ENCODE measurements around the gene RABEP1.
"Not testable (repeated sequence)": the region's sequence is repeated elsewhere in the genome, so short reads cannot be mapped to it uniquely, and the experiment has no call there.

RABEP1 gene

GRCh38 chr17:5422505-5422904 is 140.4 kb downstream of the RABEP1 start:
- no peak for DNase-seq

GRCh38 chr17:5424909-5425308 is 142.8 kb downstream of the RABEP1 start:
- no peak for DNase-seq

- DNase-seq = no peak
Measured at GRCh38 chr17:5425826-5426225, 143.7 kb downstream of the RABEP1 start.

- no peak for DNase-seq
Measured at GRCh38 chr17:5429191-5429887, 147.3 kb downstream of the RABEP1 start.

- DNase-seq = no peak
Measured at GRCh38 chr17:5430413-5430999, 148.4 kb downstream of the RABEP1 start.

- DNase-seq = not testable (repeated sequence)
Measured at GRCh38 chr17:5431234-5431633, 149.2 kb downstream of the RABEP1 start.

GRCh38 chr17:5431949-5432556 is 150.0 kb downstream of the RABEP1 start:
- no peak for DNase-seq

GRCh38 chr17:5434984-5435383 is 152.9 kb downstream of the RABEP1 start:
- DNase-seq = no peak
